NCI-H345 treated with DMSO at 0.1 percent for 48 hours (cell line): ENCODE results near the gene VSIG4.
"Not testable (repeated sequence)": the region's sequence is repeated elsewhere in the genome, so short reads cannot be mapped to it uniquely, and the experiment has no call there.

Experiments
- DNase-seq: peaks from one replicate; lab custom pipeline; 2025; ENCODE audit not compliant: unreplicated experiment; lab: John Stamatoyannopoulos, UW

The VSIG4 gene

GRCh38 chrX:66039944-66040343, at the start of gene VSIG4:
Gene VSIG4 (minus strand): TSS chrX:66040080. CDS start chrX:66039998, 82 bp downstream.
- DNase-seq, result no peak

GRCh38 chrX:66076801-66077200, 36.9 kb upstream of the VSIG4 start:
- DNase-seq, result no peak

GRCh38 chrX:66074920-66075879, 35.3 kb upstream of the VSIG4 start:
- DNase-seq, result no peak

GRCh38 chrX:66071126-66071525, 31.2 kb upstream of the VSIG4 start:
- DNase-seq, result no peak

- DNase-seq, result no peak
Observed at GRCh38 chrX:66064261-66064660, 24.4 kb upstream of the VSIG4 start.

GRCh38 chrX:66057019-66057418, 17.1 kb upstream of the VSIG4 start:
- DNase-seq, result not testable (repeated sequence)

- no peak for DNase-seq
Observed at GRCh38 chrX:66054978-66055377, 15.1 kb upstream of the VSIG4 start.

- DNase-seq, result no peak
Observed at GRCh38 chrX:66053414-66053813, 13.5 kb upstream of the VSIG4 start.

GRCh38 chrX:66051980-66052379, 12.1 kb upstream of the VSIG4 start:
- DNase-seq, result no peak

GRCh38 chrX:66050140-66050569, 10.3 kb upstream of the VSIG4 start:
- no peak for DNase-seq

- DNase-seq, result no peak
Observed at GRCh38 chrX:66049056-66049455, 9.2 kb upstream of the VSIG4 start.

GRCh38 chrX:66046612-66047235, 6.8 kb upstream of the VSIG4 start:
- DNase-seq, result no peak

- no peak for DNase-seq
Observed at GRCh38 chrX:66045894-66046293, 6.0 kb upstream of the VSIG4 start.

- no peak for DNase-seq
Observed at GRCh38 chrX:66043584-66043983, 3.7 kb upstream of the VSIG4 start.

- DNase-seq, result no peak
Observed at GRCh38 chrX:66042307-66043077, 2.6 kb upstream of the VSIG4 start.

GRCh38 chrX:66038115-66038514, 1.8 kb downstream of the VSIG4 start:
- no peak for DNase-seq

GRCh38 chrX:66036231-66036630, 3.6 kb downstream of the VSIG4 start:
- no peak for DNase-seq

GRCh38 chrX:66035667-66036066, 4.2 kb downstream of the VSIG4 start:
- DNase-seq, result no peak

- DNase-seq, result no peak
Observed at GRCh38 chrX:66030505-66031317, 9.2 kb downstream of the VSIG4 start.

- no peak for DNase-seq
Observed at GRCh38 chrX:66028936-66029335, 10.9 kb downstream of the VSIG4 start.

GRCh38 chrX:66024570-66024969, 15.3 kb downstream of the VSIG4 start:
- no peak for DNase-seq
